Measurements from ENCODE around the gene RBM22.

RBM22 gene

GRCh38 chr5:150642991-150643710 is 57.7 kb downstream of the RBM22 start:
- no peaks in the 10 kb centered on the region for H3K36me3 ChIP-seq (replicated peaks; ENCODE audit: insufficient read depth, low read length)
- no peaks in the 10 kb centered on the region for H3K9me3 ChIP-seq (replicated peaks; ENCODE audit: insufficient read depth, low read length)
- H3K4me3 ChIP-seq (ENCODE audit: low read length) = no peak overlapping the region
- no peak overlapping the region for H2AFZ ChIP-seq (ENCODE audit: low read length)
- no peaks in the 10 kb centered on the region for H3K4me1 ChIP-seq (ENCODE audit: low read length)
- no peak for DNase-seq
- no peaks in the 10 kb centered on the region for H4K20me1 ChIP-seq (ENCODE audit: insufficient read depth, low read length)
- H3K27ac ChIP-seq (ENCODE audit: low read length) = no peak overlapping the region
- TF ChIP-seq EZH2phosphoT487 (IDR thresholded peaks at IDR 0.05; ENCODE audit: low read length) (no peak), CTCF (IDR thresholded peaks at IDR 0.05; ENCODE audit: low read length) (no peak), EZH2 (optimal IDR thresholded peaks at IDR 0.05; ENCODE audit: low read depth, low read length) (no peak)
- no peaks in the 10 kb centered on the region; the same call in 1 of the 2 replicates for H3K27me3 ChIP-seq (replicated peaks; ENCODE audit: insufficient read depth, low read length)
- H3K4me2 ChIP-seq (ENCODE audit: low read depth, low read length) = no peak overlapping the region
- no peaks in the 10 kb centered on the region for H3F3A ChIP-seq (ENCODE audit: insufficient read depth, low read length)
- no peak overlapping the region for H3K9ac ChIP-seq (ENCODE audit: low read length)
- no peaks in the 10 kb centered on the region for H3K9me2 ChIP-seq (replicated peaks; ENCODE audit: insufficient read depth, low read length)
- H3K79me2 ChIP-seq (ENCODE audit: low read length) = no peaks in the 10 kb centered on the region

GRCh38 chr5:150642567-150642927 is 58.3 kb downstream of the RBM22 start:
- Histone ChIP-seq H3K79me2 (ENCODE audit: low read length) (no peaks in the 10 kb centered on the region), H3K27ac (ENCODE audit: low read length) (no peak overlapping the region), H4K20me1 (ENCODE audit: insufficient read depth, low read length) (no peaks in the 10 kb centered on the region), H3K4me3 (ENCODE audit: low read length) (no peak overlapping the region), H3K36me3 (replicated peaks; ENCODE audit: insufficient read depth, low read length) (no peaks in the 10 kb centered on the region), H3F3A (ENCODE audit: insufficient read depth, low read length) (no peaks in the 10 kb centered on the region), H3K4me1 (ENCODE audit: low read length) (no peaks in the 10 kb centered on the region), H2AFZ (ENCODE audit: low read length) (no peak overlapping the region), H3K4me2 (ENCODE audit: low read depth, low read length) (no peak overlapping the region), H3K9me2 (replicated peaks; ENCODE audit: insufficient read depth, low read length) (no peaks in the 10 kb centered on the region), H3K9me3 (replicated peaks; ENCODE audit: insufficient read depth, low read length) (no peaks in the 10 kb centered on the region), H3K9ac (ENCODE audit: low read length) (no peak overlapping the region), H3K27me3 (replicated peaks; ENCODE audit: insufficient read depth, low read length) (no peaks in the 10 kb centered on the region; the same call in 1 of the 2 replicates)
- no peak for TF ChIP-seq EZH2phosphoT487 (IDR thresholded peaks at IDR 0.05; ENCODE audit: low read length)
- DNase-seq = no peak

- H4K20me1 ChIP-seq (ENCODE audit: insufficient read depth, low read length) = no peaks in the 10 kb centered on the region
- no peak overlapping the region for H3K9ac ChIP-seq (ENCODE audit: low read length)
Observed at GRCh38 chr5:150641824-150642566, 58.9 kb downstream of the RBM22 start.

More at GRCh38 chr5:150641824-150642566, 58.9 kb downstream of the RBM22 start:
- H3K9me2 ChIP-seq (replicated peaks; ENCODE audit: insufficient read depth, low read length) = no peaks in the 10 kb centered on the region
- TF ChIP-seq EZH2phosphoT487 (IDR thresholded peaks at IDR 0.05; ENCODE audit: low read length) (no peak), CTCF (IDR thresholded peaks at IDR 0.05; ENCODE audit: low read length) (no peak)
- H3K27me3 ChIP-seq (replicated peaks; ENCODE audit: insufficient read depth, low read length) = no peaks in the 10 kb centered on the region; the same call in 1 of the 2 replicates
- H3F3A ChIP-seq (ENCODE audit: insufficient read depth, low read length) = no peaks in the 10 kb centered on the region
- H3K4me1 ChIP-seq (ENCODE audit: low read length) = no peaks in the 10 kb centered on the region
- no peaks in the 10 kb centered on the region for H3K36me3 ChIP-seq (replicated peaks; ENCODE audit: insufficient read depth, low read length)
- H3K79me2 ChIP-seq (ENCODE audit: low read length) = no peaks in the 10 kb centered on the region
- no peak overlapping the region for H2AFZ ChIP-seq (ENCODE audit: low read length)
- H3K27ac ChIP-seq (ENCODE audit: low read length) = no peak overlapping the region
- no peaks in the 10 kb centered on the region for H3K9me3 ChIP-seq (replicated peaks; ENCODE audit: insufficient read depth, low read length)
- H3K4me3 ChIP-seq (ENCODE audit: low read length) = no peak overlapping the region
- H3K4me2 ChIP-seq (ENCODE audit: low read depth, low read length) = no peak overlapping the region
- DNase-seq = no peak

Data from MM.1S (cell line).